HepG2 (cell line): ENCODE measurements around the gene CEP78. TPM values are rescaled to one million over a fixed set of nuclear protein-coding genes. Genes with fewer than 3 reads are reported as not detected.

Experiments used
- ATAC-seq: fragments of 200-7000 bp; cut with Tn5 transposase; 3 replicates; pipeline ENCODE4 v1.9.1; 2020; ENCODE audit warnings: mild to moderate bottlenecking, moderate library complexity
- BruUV-seq: library from RNA; stranded (reverse); fragments of 400-500 nt; replicated peaks from 2 replicates; lab custom pipeline; 2021; lab: Mats Ljungman, UMichigan
- CTCF ChIA-PET: fragments of 300-600 bp; formaldehyde crosslinking; extraction: SDS; loops from one replicate; lab custom pipeline; 2021; ENCODE audit warnings: low total read pairs, inconsistent platforms, low intra/inter-chr PET ratio; lab: Yijun Ruan, JAX
- POLR2A ChIA-PET: fragments of 350-600 bp; sonication (Branson Sonifier 250); formaldehyde crosslinking; loops from one replicate; lab custom pipeline; 2020; ENCODE audit warnings: antibody characterized with exemption, inconsistent platforms; lab: Yijun Ruan, JAX
- DNase-seq: peaks from one replicate; pipeline ENCODE4 v3.0.0-alpha.2; 2015; ENCODE audit warnings: low spot score
- FAIRE-seq: peaks from 3 replicates; lab custom pipeline; 2011; peaks lifted over from hg19 to GRCh38; lab: Jason Lieb, UNC
- H2AFZ ChIP-seq: one replicate; pipeline ENCODE4 v1.6.1; 2011; ENCODE audit warnings: low read length, inconsistent platforms
- H3K27ac ChIP-seq: fragments of 300-600 bp; 3 replicates; pipeline ENCODE4 v1.8.0; 2011; ENCODE audit warnings: mixed run types, mild to moderate bottlenecking, mixed read lengths, low read length, inconsistent platforms; ENCODE audit not compliant: insufficient read depth; ENCODE audit errors: extremely low read length
- H3K27me3 ChIP-seq, 2 experiments: fragments of 200-600 bp in 1 of 2; 2 replicates in 1 of 2; 3 replicates in 1 of 2; pipeline versions ENCODE4 v1.6.0 to v1.8.0; 2011; ENCODE audit warnings: low read length in 2 of 2, mild to moderate bottlenecking in 2 of 2, moderate library complexity in 2 of 2, inconsistent platforms in 1 of 2; ENCODE audit not compliant: insufficient read depth in 2 of 2, control insufficient read depth in 1 of 2
- H3K36me3 ChIP-seq, 2 experiments: fragments of 200-600 bp in 1 of 2; replicated peaks in 1 of 2; 2 replicates in 1 of 2; 3 replicates in 1 of 2; pipeline versions ENCODE4 v1.5.1 to v1.8.0; 2011; ENCODE audit warnings: low read length in 2 of 2, inconsistent platforms in 1 of 2; ENCODE audit not compliant: insufficient read depth in 2 of 2, control insufficient read depth in 1 of 2
- H3K4me1 ChIP-seq: 2 replicates; pipeline ENCODE4 v1.5.1; 2012; ENCODE audit warnings: low read length, inconsistent platforms; ENCODE audit not compliant: insufficient read depth
- H3K4me2 ChIP-seq: 2 replicates; pipeline ENCODE4 v1.6.0; 2011; ENCODE audit warnings: low read depth, low read length, inconsistent platforms
- H3K4me3 ChIP-seq, 3 experiments: fragments of 200-600 bp in 1 of 3; sonication (generic), shearing (Covaris generic) in 1 of 3; replicated peaks in 1 of 3; 2 replicates each; pipeline ENCODE4 v1.5.1; 2011 to 2016; ENCODE audit warnings: low read length in 3 of 3, inconsistent platforms in 2 of 3, low read depth in 2 of 3, mild to moderate bottlenecking in 2 of 3, control low read depth in 1 of 3, mixed read lengths in 1 of 3; ENCODE audit not compliant: insufficient read depth in 1 of 3
- H3K79me2 ChIP-seq: one replicate; pipeline ENCODE4 v1.6.1; 2011; ENCODE audit warnings: low read length, inconsistent platforms; ENCODE audit not compliant: insufficient read depth
- H3K9ac ChIP-seq: 2 replicates; pipeline ENCODE4 v1.6.0; 2011; ENCODE audit warnings: mild to moderate bottlenecking, low read depth, low read length, inconsistent platforms; ENCODE audit not compliant: insufficient read depth
- H3K9me3 ChIP-seq: 2 replicates; pipeline ENCODE4 v1.5.1; 2012; ENCODE audit warnings: mild to moderate bottlenecking, low read length
- H4K20me1 ChIP-seq: 2 replicates; pipeline ENCODE4 v1.6.0; 2011; ENCODE audit warnings: inconsistent platforms, mild to moderate bottlenecking, low read length, moderate library complexity; ENCODE audit not compliant: insufficient read depth
- CAMTA2 ChIP-seq: sonication (generic); formaldehyde crosslinking; IDR thresholded peaks from 2 replicates; pipeline ENCODE4 v1.4.0; 2020; ENCODE audit warnings: mild to moderate bottlenecking, missing genetic modification reagents, borderline replicate concordance
- CBX5 ChIP-seq: sonication (generic); formaldehyde crosslinking; IDR thresholded peaks from 2 replicates; pipeline ENCODE4 v1.4.0; 2020; ENCODE audit warnings: missing genetic modification reagents, borderline replicate concordance
- CTCF ChIP-seq: sonication (generic); formaldehyde crosslinking; IDR thresholded peaks from 2 replicates; pipeline ENCODE4 v1.5.0; 2020; ENCODE audit warnings: mild to moderate bottlenecking, missing genetic modification reagents, moderate library complexity
- FOXK2 ChIP-seq: fragments of 450-650 bp; IDR thresholded peaks from 2 replicates; pipeline ENCODE4 v1.6.1; 2016
- GABPB1 ChIP-seq: IDR thresholded peaks from 2 replicates; pipeline ENCODE4 v1.6.1; 2016; ENCODE audit warnings: mild to moderate bottlenecking, missing genetic modification reagents, moderate library complexity, missing compliant biosample characterization
- MED1 ChIP-seq: sonication (generic); formaldehyde crosslinking; IDR thresholded peaks from 2 replicates; pipeline ENCODE4 v1.4.0; 2020; ENCODE audit warnings: missing genetic modification reagents
- MXD1 ChIP-seq: sonication (generic); formaldehyde crosslinking; IDR thresholded peaks from 2 replicates; pipeline ENCODE4 v1.4.0; 2020; ENCODE audit warnings: mild to moderate bottlenecking, missing genetic modification reagents
- RAD21 ChIP-seq: fragments of 450-650 bp; formaldehyde crosslinking; IDR thresholded peaks from 2 replicates; pipeline ENCODE4 v1.5.0; 2020; ENCODE audit warnings: mild to moderate bottlenecking
- RFXAP ChIP-seq: sonication (generic); formaldehyde crosslinking; IDR thresholded peaks from 2 replicates; pipeline ENCODE4 v1.4.0; 2020; ENCODE audit warnings: missing genetic modification reagents, borderline replicate concordance
- SMARCE1 ChIP-seq: fragments of 450-650 bp; IDR thresholded peaks from 2 replicates; pipeline ENCODE4 v1.6.1; 2017; ENCODE audit warnings: borderline replicate concordance
- ZC3H13 ChIP-seq: sonication (generic); formaldehyde crosslinking; IDR thresholded peaks from 2 replicates; pipeline ENCODE4 v1.8.1; 2023; ENCODE audit warnings: mild to moderate bottlenecking, missing genetic modification reagents, moderate library complexity
- ZMYM2 ChIP-seq: sonication (generic); formaldehyde crosslinking; IDR thresholded peaks from 2 replicates; pipeline ENCODE4 v1.8.0; 2022; ENCODE audit warnings: mild to moderate bottlenecking, missing genetic modification reagents
- ZNF292 ChIP-seq: sonication (generic); formaldehyde crosslinking; IDR thresholded peaks from 2 replicates; pipeline ENCODE4 v1.8.1; 2022; ENCODE audit warnings: mild to moderate bottlenecking, low read depth, missing genetic modification reagents, borderline replicate concordance
- ZNF687 ChIP-seq: sonication (generic); formaldehyde crosslinking; IDR thresholded peaks from 2 replicates; pipeline ENCODE4 v1.5.1; 2020; ENCODE audit warnings: mild to moderate bottlenecking, missing genetic modification reagents, moderate library complexity
- WGBS: methylation state at CpG from one replicate; pipeline ENCODE4 v1.1.6; 2017; ENCODE audit warnings: low lambda C conversion rate; 5-methylcytosine and 5-hydroxymethylcytosine counted together
- in situ Hi-C: cut with HindIII; loops from 2 replicates; pipeline ENCODE4 v1.10.0; 2017; ENCODE audit warnings: low pct_unique_long_range_greater_than_20kb; ENCODE audit not compliant: extremely low pct_ligation_motif_present
- intact Hi-C: fragments of 100-400 bp; cut with micrococcal nuclease; formaldehyde crosslinking; loops from one replicate; pipeline ENCODE4 v1.10.0; 2022; ENCODE audit not compliant: unreplicated experiment
- polyA plus RNA-seq, 8 experiments: library from polyadenylated mRNA; depleted of rRNA in 3 of 8; stranded (reverse) in 7 of 8; unstranded in 1 of 8; fragments of >200 nt; fragmentation: Illumina TruSeq in 4 of 8; extraction: Trizol in 4 of 8; gene quantifications; 2 replicates each; pipeline versions ENCODE4 v1.2.1 to v1.2.3, GENCODE V29; 2011 to 2016; ENCODE audit warnings: low read depth in 4 of 8, missing spikeins in 1 of 8, mixed read lengths in 1 of 8; ENCODE audit not compliant: insufficient read depth in 1 of 8
- total RNA-seq, 5 experiments: library from RNA; depleted of rRNA; stranded (reverse); fragments of >200 nt; fragmentation: Illumina TruSeq; extraction: Trizol; gene quantifications; 2 replicates each; pipeline ENCODE4 v1.2.3, GENCODE V29; 2016; ENCODE audit warnings: low read depth in 1 of 5

CEP78 gene
- total and polyA plus RNA-seq, 2 of the 13 experiments (the other 11 are each of a cell fraction or from before 2014, with no cell fraction given) = 5.1 to 30.8 TPM

- TF ChIP-seq CTCF (CRISPR knock-in tag) (peak; percentile 66), RFXAP (CRISPR knock-in tag) (no peak), GABPB1 (CRISPR knock-in tag) (no peak), RAD21 (CRISPR knock-in tag) (peak; percentile 20; the same call in 1 of the 2 replicates)
Observed at GRCh38 chr9:78261403-78262001, 25.6 kb downstream of the CEP78 start (continued).

GRCh38 chr9:78262655-78263054, 26.8 kb downstream of the CEP78 start:
- H3K4me2 ChIP-seq = no peak overlapping the region
- CTCF ChIA-PET = no interaction called here
- no peaks in the 10 kb centered on the region for H3K79me2 ChIP-seq
- no TSS peak for BruUV-seq
- no peak overlapping the region for H3K27ac ChIP-seq
- no peak for DNase-seq
- POLR2A ChIA-PET = no interaction called here
- no peak for ATAC-seq
- no peak overlapping the region for H2AFZ ChIP-seq
- H3K9ac ChIP-seq = no peak overlapping the region
- WGBS = 93% methylated on average over 2 of the region's 2 CpGs
- H3K4me3 ChIP-seq = no peak overlapping the region
- H4K20me1 ChIP-seq = no peaks in the 10 kb centered on the region
- peaks cover 3 to 28% of the 10 kb centered on the region in 2 experiments; a peak in 4 of 5 replicates for H3K36me3 ChIP-seq
- in situ Hi-C loops (loop anchor here (5.0 to 10.0 kb wide), 2 partner anchors 52 to 105 kb away; no protein-coding TSS in a partner anchor), intact Hi-C loops (loop anchor here (5.0 kb wide), 2 partner anchors 50 to 65 kb away; no protein-coding TSS in a partner anchor)
- FAIRE-seq = no peak
- no peaks in the 10 kb centered on the region for H3K9me3 ChIP-seq
- no peaks in the 10 kb centered on the region for H3K27me3 ChIP-seq
- no peaks in the 10 kb centered on the region for H3K4me1 ChIP-seq
- TF ChIP-seq FOXK2 (no peak), ZMYM2 (no peak), RAD21 (CRISPR knock-in tag) (no peak), ZNF687 (CRISPR knock-in tag) (no peak), ZC3H13 (CRISPR knock-in tag) (no peak), CAMTA2 (CRISPR knock-in tag) (no peak), ZNF292 (no peak), MXD1 (CRISPR knock-in tag) (no peak), CBX5 (CRISPR knock-in tag) (no peak), MED1 (CRISPR knock-in tag) (no peak), SMARCE1 (no peak)
